Kidney epithelial cell (primary cell): ENCODE data around the gene PTPRU. TPM values are rescaled to one million over a fixed set of nuclear protein-coding genes. Genes with fewer than 3 reads are reported as not detected.

Experiments used
- DNase-seq: peaks from one replicate; pipeline ENCODE4 v3.0.0-alpha.2; 2010; ENCODE audit warnings: low read depth
- H3K27me3 ChIP-seq: 2 replicates; pipeline ENCODE4 v1.6.0; 2011; ENCODE audit warnings: low read length; ENCODE audit not compliant: control insufficient read depth, insufficient read depth
- H3K36me3 ChIP-seq: 2 replicates; pipeline ENCODE4 v1.5.1; 2011; ENCODE audit warnings: low read length; ENCODE audit not compliant: control insufficient read depth, insufficient read depth
- H3K4me3 ChIP-seq: 2 replicates; pipeline ENCODE4 v1.5.1; 2011; ENCODE audit warnings: low read depth, mild to moderate bottlenecking, control low read depth, low read length
- CTCF ChIP-seq: IDR thresholded peaks from 2 replicates; pipeline ENCODE4 v1.5.1; 2011; ENCODE audit warnings: mild to moderate bottlenecking, moderate library complexity, low read length, control low read depth, inconsistent platforms; ENCODE audit not compliant: insufficient read depth, poor library complexity, severe bottlenecking
- total RNA-seq: library from RNA; depleted of rRNA; stranded (reverse); fragments of >200 nt; gene quantifications from 2 replicates; pipeline ENCODE4 v1.2.3, GENCODE V29; 2015

The PTPRU gene
- total RNA-seq, 1 donor from 2014 or later, result 55.4 TPM

GRCh38 chr1:29266912-29267311, 30.6 kb downstream of the PTPRU start:
- TF ChIP-seq CTCF, result no peak
- DNase-seq, result no peak

GRCh38 chr1:29267321-29268070, 31.2 kb downstream of the PTPRU start:
- no peak for DNase-seq
- Histone ChIP-seq H3K27me3 (no peaks in the 10 kb centered on the region), H3K4me3 (no peak overlapping the region), H3K36me3 (no peaks in the 10 kb centered on the region)
- TF ChIP-seq CTCF, result no peak

More at GRCh38 chr1:29266912-29267311, 30.6 kb downstream of the PTPRU start:
- Histone ChIP-seq H3K27me3 (no peaks in the 10 kb centered on the region), H3K36me3 (no peaks in the 10 kb centered on the region), H3K4me3 (no peak overlapping the region)

GRCh38 chr1:29269382-29269781, 33.1 kb downstream of the PTPRU start:
- no peaks in the 10 kb centered on the region for H3K36me3 ChIP-seq
- TF ChIP-seq CTCF, result no peak
- H3K27me3 ChIP-seq, result no peaks in the 10 kb centered on the region
- H3K4me3 ChIP-seq, result no peak overlapping the region
- DNase-seq, result no peak

GRCh38 chr1:29270929-29271521, 34.7 kb downstream of the PTPRU start:
- Histone ChIP-seq H3K4me3 (no peak overlapping the region), H3K36me3 (peaks cover 2% of the 10 kb centered on the region), H3K27me3 (no peaks in the 10 kb centered on the region)
- no peak for DNase-seq
- no peak for TF ChIP-seq CTCF

- Histone ChIP-seq H3K4me3 (no peak overlapping the region), H3K27me3 (no peaks in the 10 kb centered on the region), H3K36me3 (peaks cover 2% of the 10 kb centered on the region)
- TF ChIP-seq CTCF, result no peak
- peak; percentile 34 for DNase-seq
These were observed 35.4 kb downstream of the PTPRU start for GRCh38 chr1:29271724-29272123.
